Skeletal muscle tissue (tissue), 4 donors: ENCODE measurements around the gene LGALS7. TPM values are rescaled to one million over a fixed set of nuclear protein-coding genes. Genes with fewer than 3 reads are reported as not detected.

Experiments used
- H3K27ac ChIP-seq: one replicate; pipeline ENCODE4 v1.7.0; 2013; ENCODE audit warnings: mild to moderate bottlenecking, low read depth, low read length, inconsistent platforms
- H3K27me3 ChIP-seq, 3 donors: one replicate each; pipeline ENCODE4 v1.7.0; 2013; ENCODE audit warnings: low read length in 3 of 3; ENCODE audit not compliant: control insufficient read depth in 3 of 3, insufficient read depth in 3 of 3
- H3K36me3 ChIP-seq, 3 donors: one replicate each; pipeline ENCODE4 v1.7.0; 2013; ENCODE audit warnings: low read length in 3 of 3; ENCODE audit not compliant: control insufficient read depth in 3 of 3, insufficient read depth in 3 of 3
- H3K4me1 ChIP-seq, 3 donors: one replicate each; pipeline ENCODE4 v1.7.0; 2013; ENCODE audit warnings: low read length in 3 of 3, mild to moderate bottlenecking in 3 of 3; ENCODE audit not compliant: control insufficient read depth in 3 of 3, insufficient read depth in 3 of 3
- H3K4me3 ChIP-seq, 3 donors: one replicate each; pipeline ENCODE4 v1.7.0; 2013; ENCODE audit warnings: low read length in 3 of 3
- H3K9ac ChIP-seq, 3 donors: one replicate each; pipeline ENCODE4 v1.7.0; 2013; ENCODE audit warnings: low read length in 3 of 3, mild to moderate bottlenecking in 3 of 3, moderate library complexity in 2 of 3, low read depth in 1 of 3
- H3K9me3 ChIP-seq, 3 donors: one replicate each; pipeline ENCODE4 v1.7.0; 2013; ENCODE audit warnings: low read length in 3 of 3; ENCODE audit not compliant: control insufficient read depth in 3 of 3
- total RNA-seq: library from RNA; depleted of rRNA; stranded (reverse); fragments of >200 nt; gene quantifications from one replicate; pipeline ENCODE4 v1.2.3, GENCODE V29; 2014
- donor health status: Osteomylitis.

Gene LGALS7
- total RNA-seq, 1 donor from 2014 or later = 1.0 TPM

- Histone ChIP-seq H3K9me3 (no peaks in the 10 kb centered on the region), H3K27me3 (peaks cover 0 to 4% (median 2%) of the 10 kb centered on the region in 3 donors), H3K9ac (no peak overlapping the region), H3K36me3 (no peaks in the 10 kb centered on the region), H3K27ac (no peak overlapping the region), H3K4me1 (no peaks in the 10 kb centered on the region), H3K4me3 (no peak overlapping the region)
These were observed 31.6 kb downstream of the LGALS7 start for GRCh38 chr19:38741670-38742069.

- Histone ChIP-seq H3K4me3 (no peak overlapping the region), H3K36me3 (no peaks in the 10 kb centered on the region)
These were observed 32.4 kb downstream of the LGALS7 start for GRCh38 chr19:38740932-38741331.

DNA sequence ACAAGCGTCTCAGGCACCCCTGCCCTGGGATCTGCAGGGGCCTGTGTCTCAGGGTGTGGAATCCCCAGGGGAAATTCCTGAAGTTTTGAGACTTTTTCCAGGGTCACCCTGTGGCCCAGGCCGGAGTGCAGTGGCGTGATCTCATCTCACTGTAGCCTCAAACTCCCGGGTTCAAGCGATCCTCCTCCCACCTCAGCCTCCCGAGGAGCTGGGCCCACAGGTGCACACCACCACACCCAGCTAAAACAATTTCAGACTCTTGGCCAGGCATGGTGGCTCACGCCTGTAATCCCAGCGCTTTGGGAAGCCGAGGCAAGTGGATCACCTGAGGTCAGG is 33.1 kb downstream of the LGALS7 start:
- no peaks in the 10 kb centered on the region for H3K36me3 ChIP-seq
- H3K4me3 ChIP-seq = no peak overlapping the region
- H3K27ac ChIP-seq = no peak overlapping the region
- H3K4me1 ChIP-seq = peaks cover 0 to 3% (median 2%) of the 10 kb centered on the region in 3 donors
- peaks cover 0 to 4% (median 2%) of the 10 kb centered on the region in 3 donors for H3K27me3 ChIP-seq
- H3K9me3 ChIP-seq = no peaks in the 10 kb centered on the region
- no peak overlapping the region for H3K9ac ChIP-seq

More at GRCh38 chr19:38740932-38741331, 32.4 kb downstream of the LGALS7 start:
- H3K27me3 ChIP-seq = peaks cover 0 to 4% (median 2%) of the 10 kb centered on the region in 3 donors
- no peak overlapping the region for H3K27ac ChIP-seq
- H3K4me1 ChIP-seq = peaks cover 0 to 2% (median 2%) of the 10 kb centered on the region in 3 donors
- H3K9ac ChIP-seq = no peak overlapping the region
- H3K9me3 ChIP-seq = no peaks in the 10 kb centered on the region

GRCh38 chr19:38739440-38740256 is 33.7 kb downstream of the LGALS7 start:
- no peak overlapping the region for H3K4me3 ChIP-seq
- H3K9ac ChIP-seq = no peak overlapping the region
- peaks cover 3 to 4% (median 3%) of the 10 kb centered on the region in 3 donors for H3K4me1 ChIP-seq
- H3K36me3 ChIP-seq = no peaks in the 10 kb centered on the region
- H3K27ac ChIP-seq = no peak overlapping the region
- H3K27me3 ChIP-seq = peaks cover 0 to 4% (median 2%) of the 10 kb centered on the region in 3 donors
- H3K9me3 ChIP-seq = no peaks in the 10 kb centered on the region

DNA sequence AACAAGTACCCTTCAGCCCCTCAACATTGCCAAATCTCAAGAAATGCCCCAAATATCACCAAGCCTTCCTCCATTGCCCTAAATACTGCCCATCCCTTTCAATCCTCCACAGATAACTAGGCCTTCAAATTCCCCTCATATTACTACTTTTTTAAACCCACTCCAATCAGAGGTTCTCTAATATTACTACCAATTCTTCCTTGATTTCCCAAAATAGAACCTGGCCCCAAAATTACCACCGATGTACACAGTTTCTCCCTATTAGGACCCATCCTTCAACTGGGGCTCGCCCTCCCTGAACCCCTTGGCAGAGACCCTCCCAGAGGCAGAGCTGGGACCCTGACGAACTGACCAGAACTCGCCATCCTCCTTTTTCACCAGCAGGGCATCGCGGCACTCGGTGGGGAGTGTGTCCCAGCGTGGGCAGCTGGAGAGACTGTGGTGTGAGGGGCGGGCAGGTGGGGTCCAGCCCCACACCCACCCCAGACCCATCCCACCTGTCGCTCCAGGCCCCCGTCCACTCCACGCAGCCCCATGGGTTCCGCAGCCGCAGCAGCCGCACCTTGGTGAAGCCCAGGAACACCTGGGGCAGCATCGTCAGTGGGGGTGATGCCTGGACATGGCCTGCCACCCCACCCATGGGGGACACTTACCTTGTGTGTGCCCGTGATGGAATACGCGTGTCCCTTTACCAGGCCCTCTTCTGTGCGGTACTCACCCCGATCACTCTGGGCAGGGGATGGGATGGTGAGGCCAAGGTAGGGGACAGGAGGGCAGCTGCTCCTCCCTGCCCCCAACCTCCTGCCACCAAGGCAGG is 35.2 kb downstream of the LGALS7 start:
- Histone ChIP-seq H3K9me3 (no peaks in the 10 kb centered on the region), H3K9ac (no peak overlapping the region), H3K4me3 (no peak overlapping the region), H3K27me3 (peaks cover 0 to 4% (median 2%) of the 10 kb centered on the region in 3 donors), H3K27ac (no peak overlapping the region), H3K4me1 (peaks cover 3 to 14% (median 8%) of the 10 kb centered on the region in 3 donors), H3K36me3 (no peaks in the 10 kb centered on the region)

GRCh38 chr19:38737281-38737865 is 35.9 kb downstream of the LGALS7 start:
- H3K27me3 ChIP-seq = peaks cover 0 to 4% (median 2%) of the 10 kb centered on the region in 3 donors
- H3K27ac ChIP-seq = no peak overlapping the region
- peaks cover 6 to 17% (median 12%) of the 10 kb centered on the region in 3 donors for H3K4me1 ChIP-seq
- no peaks in the 10 kb centered on the region for H3K9me3 ChIP-seq
- H3K9ac ChIP-seq = no peak overlapping the region
- no peaks in the 10 kb centered on the region for H3K36me3 ChIP-seq
- no peak overlapping the region for H3K4me3 ChIP-seq

GRCh38 chr19:38736413-38737280 is 36.7 kb downstream of the LGALS7 start:
- Histone ChIP-seq H3K27ac (no peak overlapping the region), H3K27me3 (peaks cover 0 to 4% (median 2%) of the 10 kb centered on the region in 3 donors), H3K36me3 (no peaks in the 10 kb centered on the region), H3K9me3 (no peaks in the 10 kb centered on the region), H3K4me1 (peaks cover 11 to 24% (median 17%) of the 10 kb centered on the region in 3 donors), H3K4me3 (no peak overlapping the region), H3K9ac (no peak overlapping the region)

GRCh38 chr19:38736036-38736412 is 37.3 kb downstream of the LGALS7 start:
- Histone ChIP-seq H3K9me3 (no peaks in the 10 kb centered on the region), H3K27ac (no peak overlapping the region), H3K36me3 (peaks cover 2 to 5% (median 4%) of the 10 kb centered on the region in 3 donors), H3K4me3 (peak overlapping the region in 2 of 3 donors; percentile 43 to 54), H3K9ac (peak overlapping the region in 1 of 3 donors; percentile 16), H3K27me3 (peaks cover 0 to 4% (median 2%) of the 10 kb centered on the region in 3 donors), H3K4me1 (peaks cover 15 to 26% (median 23%) of the 10 kb centered on the region in 3 donors)

DNA sequence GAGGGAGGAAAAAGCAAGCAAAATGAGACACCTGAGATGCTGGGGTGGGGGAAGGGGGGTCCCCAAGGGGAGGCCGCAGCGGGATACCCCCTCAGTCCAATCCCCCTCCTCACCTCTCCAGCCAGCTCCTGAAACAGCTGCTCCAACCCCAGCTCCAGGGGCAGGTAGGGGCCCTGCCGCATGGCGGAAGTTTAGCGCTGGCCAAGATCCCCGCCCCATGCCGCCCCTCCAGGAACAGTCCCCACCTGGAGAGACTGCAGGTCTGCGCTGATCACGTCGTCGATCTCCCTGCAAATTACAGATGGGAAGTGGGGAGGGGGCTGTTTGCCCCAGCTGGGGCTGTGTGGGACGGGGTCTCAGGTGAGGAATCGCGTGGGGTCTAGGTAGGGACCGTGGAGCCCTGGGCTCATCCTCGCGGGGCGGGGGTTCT is 38.0 kb downstream of the LGALS7 start:
- Histone ChIP-seq H3K9ac (no peak overlapping the region), H3K27ac (peak overlapping the region; percentile 0), H3K4me3 (no peak overlapping the region), H3K36me3 (peaks cover 8 to 10% (median 10%) of the 10 kb centered on the region in 3 donors), H3K9me3 (no peaks in the 10 kb centered on the region), H3K27me3 (peaks cover 0 to 4% (median 2%) of the 10 kb centered on the region in 3 donors), H3K4me1 (peaks cover 15 to 26% (median 25%) of the 10 kb centered on the region in 3 donors)
